HuH-7.5 (cell line): Measurements from ENCODE around the gene DDIT4L.
"Not testable (repeated sequence)": the region's sequence is repeated elsewhere in the genome, so short reads cannot be mapped to it uniquely, and the experiment has no call there.

Experiments used
- DNase-seq: peaks from one replicate; pipeline ENCODE4 v3.0.0; 2011; ENCODE audit warnings: low spot score

DDIT4L gene

GRCh38 chr4:100189820-100190642, at the start of gene DDIT4L:
TSS of gene DDIT4L (minus strand) at chr4:100190468. CDS start at chr4:100189983, 485 bp downstream.
- DNase-seq = no peak

DNA sequence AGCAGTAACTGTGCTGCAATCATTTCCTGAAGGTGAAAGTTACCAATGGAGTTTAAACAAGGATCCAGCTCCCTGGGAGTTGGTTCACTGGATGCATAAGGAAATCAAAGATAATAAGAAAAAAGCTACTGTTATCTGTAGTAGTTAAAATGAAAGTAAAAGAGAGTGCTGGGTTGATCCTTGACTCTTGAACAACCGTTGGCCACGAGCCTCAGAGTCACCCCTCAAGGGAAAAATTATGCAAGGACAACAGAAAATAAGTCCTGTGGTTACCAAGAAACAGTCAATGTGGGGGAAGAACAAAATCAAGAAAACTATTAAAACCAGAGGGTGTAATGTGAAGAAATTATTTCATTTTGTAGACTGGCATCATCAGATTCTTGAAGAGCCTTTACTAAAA, 49.7 kb upstream of the DDIT4L start:
- DNase-seq = no peak

GRCh38 chr4:100224721-100225120, 34.5 kb upstream of the DDIT4L start:
- no peak for DNase-seq

DNA sequence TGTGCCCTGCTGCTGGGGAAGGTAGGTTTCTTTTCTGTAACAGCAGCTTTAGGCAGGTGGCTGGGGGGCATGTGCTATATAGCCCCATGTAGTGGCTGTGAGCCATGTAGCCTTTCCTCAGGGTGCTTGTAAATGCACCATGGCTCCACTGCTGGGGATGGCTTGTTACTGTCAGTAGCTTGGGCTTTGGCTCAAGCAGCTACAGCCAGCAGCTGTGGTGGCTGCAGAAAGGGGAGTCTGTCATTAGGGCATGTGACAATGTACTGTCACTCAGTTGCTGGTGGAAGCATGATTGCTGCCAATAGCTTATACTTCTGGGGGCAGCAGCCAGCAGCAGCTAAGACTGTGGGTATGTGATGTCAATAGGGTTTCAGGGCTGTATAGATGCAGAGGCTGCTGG, 33.9 kb upstream of the DDIT4L start:
- no peak for DNase-seq

GRCh38 chr4:100208964-100209363, 18.7 kb upstream of the DDIT4L start:
- DNase-seq = no peak

DNA sequence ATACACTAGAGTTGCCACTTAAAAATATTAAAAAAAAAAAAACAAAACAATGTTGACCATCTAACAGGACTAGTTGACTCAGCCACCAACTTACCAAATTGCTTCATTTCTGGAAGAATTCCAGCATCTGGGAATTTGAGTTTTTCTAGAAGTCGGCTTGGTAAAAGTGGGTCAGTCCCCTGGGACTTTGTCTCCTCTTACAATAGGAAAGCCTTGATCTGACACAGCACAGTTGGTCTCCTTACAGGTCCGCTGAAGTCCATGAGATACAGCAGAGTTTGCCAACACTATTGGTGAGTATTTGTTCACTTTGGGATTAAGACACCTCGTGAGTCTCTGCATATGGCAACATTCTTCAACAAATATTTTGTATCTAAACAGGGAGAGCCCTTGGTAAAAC, 18.2 kb upstream of the DDIT4L start:
- DNase-seq = no peak

DNA sequence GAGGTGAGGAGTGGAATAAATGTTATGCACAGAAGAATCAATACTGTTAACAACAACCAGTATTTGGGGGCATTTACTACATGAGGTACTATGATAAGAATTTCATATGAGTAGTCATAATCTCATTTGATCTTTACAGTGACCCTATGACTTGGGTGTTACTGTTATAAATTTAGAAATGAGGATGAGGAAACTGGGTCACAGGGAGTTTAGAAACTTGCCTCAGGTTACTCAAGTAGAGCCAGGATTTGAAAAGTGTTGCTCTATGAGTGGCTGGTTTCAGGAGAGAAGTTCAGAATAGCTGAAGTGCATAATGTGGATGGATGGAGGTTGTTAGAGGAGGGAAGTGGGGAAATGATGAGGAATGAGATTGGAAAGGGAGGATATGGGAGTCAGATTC, 16.6 kb upstream of the DDIT4L start:
- DNase-seq = no peak

DNA sequence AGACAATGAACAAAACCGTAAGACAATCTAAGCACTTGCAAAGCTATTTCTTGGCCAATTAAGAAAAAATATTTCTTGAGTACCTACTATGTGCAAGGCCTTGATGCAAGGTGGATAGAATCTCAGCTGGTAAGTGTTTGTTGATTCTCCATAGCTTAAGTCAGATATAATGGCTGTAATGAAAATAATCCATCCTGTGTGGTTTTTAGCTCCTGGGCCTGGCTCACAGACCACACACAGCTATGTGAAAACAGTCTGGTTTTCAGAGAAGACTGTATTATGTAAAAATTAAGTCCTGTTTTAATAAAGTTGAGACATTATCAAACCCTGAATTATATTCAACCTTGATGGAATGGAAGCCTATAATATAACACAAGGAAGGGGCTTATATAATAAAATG, 7.8 kb upstream of the DDIT4L start:
- DNase-seq = no peak

GRCh38 chr4:100196388-100197071, 6.3 kb upstream of the DDIT4L start:
- DNase-seq = not testable (repeated sequence)

- no peak for DNase-seq
Observed at GRCh38 chr4:100190643-100191600, 654 bp upstream of the DDIT4L start.

DNA sequence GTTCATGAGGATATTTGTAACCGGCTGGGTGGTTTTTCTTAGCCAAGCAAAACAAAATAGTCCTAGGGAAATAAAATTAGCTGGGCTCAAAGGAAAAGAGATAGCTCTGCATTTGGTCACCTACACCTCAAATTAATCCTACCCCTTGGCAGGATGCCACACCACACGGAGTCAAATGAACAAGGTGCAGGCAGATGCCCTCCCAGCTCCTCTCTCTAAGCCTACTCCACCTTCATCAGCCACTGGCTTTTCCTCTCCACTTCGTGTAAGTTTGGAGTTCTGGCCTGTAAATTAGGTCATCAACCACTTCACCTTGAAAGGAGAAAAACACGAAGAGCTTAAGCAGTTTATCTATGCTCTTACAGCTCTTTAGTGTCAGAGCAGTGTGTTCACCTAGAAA, 1.4 kb downstream of the DDIT4L start:
- no peak for DNase-seq

GRCh38 chr4:100187781-100188180, 2.5 kb downstream of the DDIT4L start:
- no peak for DNase-seq

- no peak for DNase-seq
Observed at GRCh38 chr4:100184787-100185186, 5.5 kb downstream of the DDIT4L start.

- DNase-seq = no peak
Observed at GRCh38 chr4:100177855-100178254, 12.4 kb downstream of the DDIT4L start.

GRCh38 chr4:100177126-100177525, 13.1 kb downstream of the DDIT4L start:
- no peak for DNase-seq

GRCh38 chr4:100175858-100176257, 14.4 kb downstream of the DDIT4L start:
- DNase-seq = no peak

- DNase-seq = no peak
Observed at GRCh38 chr4:100174985-100175383, 15.3 kb downstream of the DDIT4L start.

GRCh38 chr4:100170986-100171385, 19.3 kb downstream of the DDIT4L start:
- DNase-seq = no peak

GRCh38 chr4:100169491-100170485, 20.5 kb downstream of the DDIT4L start:
- DNase-seq = no peak

DNA sequence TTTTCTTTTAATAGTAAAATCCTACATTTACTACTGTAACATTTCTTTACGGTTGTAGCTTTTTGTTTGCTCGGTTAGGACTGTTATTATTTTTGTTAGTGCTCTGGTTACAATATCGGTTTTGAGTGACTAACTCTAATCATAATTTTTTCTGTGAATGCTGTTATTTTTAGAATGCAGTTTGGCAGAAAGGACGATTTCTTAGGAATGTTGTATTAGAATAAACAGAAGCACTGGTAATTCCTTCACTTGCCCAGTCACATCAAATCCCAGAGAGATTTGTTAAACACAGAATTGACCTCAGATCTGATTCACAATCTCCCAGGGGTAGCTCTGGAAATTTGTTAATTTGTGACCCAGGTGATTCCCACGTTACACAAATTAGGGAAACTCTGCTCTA, 21.7 kb downstream of the DDIT4L start:
- no peak for DNase-seq
